ENCODE data around the gene LRRC51.
A peak's percentile ranks its signal among the peaks of the same experiment; 100 is the strongest.
"Not testable (repeated sequence)": the region's sequence is repeated elsewhere in the genome, so short reads cannot be mapped to it uniquely, and the experiment has no call there.

Gene LRRC51

DNA sequence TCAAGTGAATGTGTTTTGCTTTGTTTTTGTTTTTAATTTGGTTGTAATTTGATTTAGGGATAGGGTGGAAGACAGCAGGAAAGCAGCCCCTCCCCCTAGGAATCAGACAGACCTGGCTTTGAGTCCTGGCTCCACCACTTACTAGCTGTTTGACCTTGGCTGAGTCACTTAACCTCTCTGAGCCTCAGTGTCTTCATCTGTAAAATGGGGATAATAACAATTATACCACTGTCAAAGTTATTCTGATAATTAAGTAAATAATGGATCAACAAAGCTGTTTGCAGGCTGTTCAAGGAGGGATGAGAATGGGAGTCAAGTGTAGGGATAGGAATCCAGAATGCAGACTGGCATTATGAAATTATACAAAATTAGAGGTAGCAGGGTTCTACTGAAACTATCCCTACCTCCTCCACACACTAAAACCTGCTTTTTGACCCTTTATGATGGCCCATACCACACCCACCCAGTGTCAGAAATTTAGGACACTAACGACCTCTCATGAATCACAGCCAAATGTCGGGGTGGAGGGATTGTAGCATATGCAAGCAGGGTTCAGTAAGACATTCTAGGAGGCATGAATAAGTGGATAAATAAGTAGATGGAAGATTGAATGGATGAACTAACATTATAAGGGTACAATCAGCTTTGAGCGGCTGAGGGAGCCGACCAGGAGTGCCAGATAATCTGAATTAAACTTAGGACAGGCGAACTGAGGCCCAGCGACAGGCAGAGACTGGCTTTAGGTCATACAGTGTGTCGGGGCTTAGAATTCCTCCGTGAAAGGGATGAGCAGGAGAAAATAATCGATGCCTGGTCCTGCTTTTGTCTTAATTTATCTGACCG, 30.9 kb downstream of the LRRC51 start:
- peak; percentile 60 for DNase-seq

DNA sequence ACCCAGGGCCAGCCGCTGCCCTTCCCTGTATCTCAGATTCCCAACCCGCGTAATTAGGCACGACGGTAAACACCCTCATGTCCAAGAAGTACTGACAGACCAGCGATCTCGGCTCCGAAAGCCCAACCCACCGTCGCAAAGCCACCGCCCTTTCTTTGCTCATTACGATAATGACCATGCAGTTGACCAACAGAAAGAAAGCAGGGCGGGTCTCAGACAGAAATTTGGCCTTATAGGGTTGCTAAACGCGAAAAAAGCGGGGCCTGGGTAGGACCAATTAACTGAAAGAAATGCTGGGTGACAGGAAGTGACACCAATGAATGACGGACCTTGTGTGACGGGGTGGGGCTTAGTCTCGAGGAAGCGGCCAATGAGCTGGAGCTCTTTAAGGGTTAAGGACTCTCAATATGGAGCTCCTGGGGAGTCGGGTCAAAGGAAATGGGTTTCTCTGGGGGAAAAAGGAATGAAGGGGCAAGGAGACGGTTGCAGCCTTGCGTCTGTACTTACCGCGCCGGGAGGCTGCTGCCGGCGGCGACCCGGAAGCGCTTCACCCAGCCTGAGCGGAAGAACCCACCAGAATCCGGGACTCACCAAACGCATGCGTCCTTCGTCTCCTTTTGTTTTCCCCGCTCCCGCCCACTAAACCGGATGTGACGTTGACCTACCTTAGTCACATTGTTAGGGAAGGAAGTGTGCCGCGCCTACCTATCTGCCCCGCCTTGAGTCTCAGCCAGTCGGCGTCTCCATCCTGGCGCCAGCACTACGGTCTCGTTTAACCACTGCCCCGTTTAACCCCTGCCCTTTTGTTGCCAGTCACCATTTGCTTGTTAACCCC, 31.7 kb downstream of the LRRC51 start, which contains the start of gene ANAPC15:
TSS of gene ANAPC15 (minus strand) at position 553 of the 835 bp plus-strand sequence. CDS start 1,419 bp downstream, outside the sequence.
- DNase-seq: peak; percentile 98

DNA sequence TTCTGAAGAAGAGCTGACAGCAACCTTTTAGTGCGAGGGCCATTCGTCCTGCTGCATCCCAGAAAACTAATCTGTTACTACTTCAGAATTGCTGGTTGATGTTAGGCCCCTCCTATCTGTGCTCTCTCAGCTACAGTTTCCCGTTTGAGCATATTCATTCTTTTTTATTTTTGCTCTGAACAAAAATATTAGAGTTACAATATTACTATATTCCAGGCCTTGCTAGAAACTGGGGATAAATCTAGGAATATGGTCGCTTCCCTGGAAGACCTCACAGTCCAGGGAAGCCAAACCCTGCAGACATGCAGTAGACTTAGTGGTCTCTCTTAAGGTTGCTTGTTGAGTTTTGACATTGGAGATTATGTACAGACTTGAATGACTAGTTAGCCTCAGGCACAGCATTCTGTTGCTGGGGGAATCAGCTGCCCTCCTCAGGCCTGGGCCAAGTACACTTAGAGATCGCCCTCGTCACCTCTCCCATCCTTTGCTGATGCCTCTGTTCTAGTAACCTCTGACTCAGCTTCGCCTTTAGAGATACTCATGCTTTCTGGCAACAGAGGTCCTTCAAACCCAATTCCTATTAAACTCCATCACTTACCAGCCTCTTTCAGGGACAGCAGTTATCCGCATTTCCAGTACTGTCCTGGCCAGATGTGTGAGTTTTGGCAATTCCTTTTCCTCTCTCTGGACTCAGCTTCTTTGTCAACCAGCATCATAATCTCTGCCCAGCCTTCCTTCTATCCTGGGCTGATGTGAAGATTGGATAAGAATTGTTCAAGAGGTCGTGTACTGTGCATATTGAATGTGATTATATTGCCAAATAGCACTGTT, 32.5 kb downstream of the LRRC51 start:
- no peak for DNase-seq

DNA sequence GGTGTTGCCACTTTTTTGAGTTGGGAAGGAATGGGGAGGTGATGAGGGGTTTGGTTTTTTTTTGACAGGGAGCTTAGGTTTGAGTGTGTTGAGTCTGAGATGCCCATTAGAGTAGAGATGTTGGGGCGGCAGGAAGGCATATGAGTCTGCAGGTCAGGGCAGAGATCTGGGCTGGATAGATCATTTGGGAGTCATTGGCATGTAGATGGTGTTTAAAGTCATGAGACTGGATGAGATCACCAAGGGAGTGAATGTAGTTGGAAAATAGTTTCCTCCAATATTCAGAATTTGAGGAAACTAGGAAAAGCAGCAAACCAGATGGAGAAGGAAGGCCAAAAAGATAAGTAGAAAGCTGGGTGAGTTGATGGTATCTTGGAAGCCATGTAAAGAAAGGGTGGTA, 33.9 kb downstream of the LRRC51 start:
- no peak for DNase-seq

DNA sequence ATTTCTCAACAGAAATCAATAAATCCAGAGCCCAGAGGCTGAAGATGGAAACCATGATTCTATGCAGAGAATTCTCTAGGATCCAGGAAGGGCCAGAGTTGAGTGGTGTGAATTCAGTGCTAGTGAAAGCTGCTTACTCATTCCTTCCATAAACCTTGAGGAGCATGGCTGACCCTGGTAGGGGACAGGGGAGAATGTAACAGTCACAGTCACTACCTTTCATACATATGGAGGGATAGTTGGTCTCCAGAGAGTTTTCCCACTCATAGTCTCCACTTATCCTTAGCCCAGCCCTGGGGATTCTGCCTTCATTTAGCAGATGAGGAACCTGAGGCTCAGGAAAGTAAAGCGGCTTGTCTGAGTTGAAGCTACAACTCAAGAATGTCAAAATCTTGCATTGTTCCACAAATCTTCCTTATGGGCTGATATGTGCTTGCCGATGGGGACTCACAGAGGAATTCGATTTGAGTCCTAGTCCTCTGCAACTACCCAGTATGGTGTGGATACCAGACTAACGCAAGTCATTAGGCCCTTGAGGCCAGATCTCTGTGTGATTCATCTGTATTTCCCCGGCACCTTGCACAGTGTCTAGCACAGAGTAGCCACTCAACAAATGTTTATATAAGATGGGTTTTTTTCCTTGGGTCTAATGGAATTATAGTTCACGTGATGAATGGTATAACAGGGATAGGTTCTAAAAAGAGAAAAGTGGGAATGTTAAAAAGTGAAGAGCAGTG, 35.5 kb downstream of the LRRC51 start:
- no peak for DNase-seq

DNA sequence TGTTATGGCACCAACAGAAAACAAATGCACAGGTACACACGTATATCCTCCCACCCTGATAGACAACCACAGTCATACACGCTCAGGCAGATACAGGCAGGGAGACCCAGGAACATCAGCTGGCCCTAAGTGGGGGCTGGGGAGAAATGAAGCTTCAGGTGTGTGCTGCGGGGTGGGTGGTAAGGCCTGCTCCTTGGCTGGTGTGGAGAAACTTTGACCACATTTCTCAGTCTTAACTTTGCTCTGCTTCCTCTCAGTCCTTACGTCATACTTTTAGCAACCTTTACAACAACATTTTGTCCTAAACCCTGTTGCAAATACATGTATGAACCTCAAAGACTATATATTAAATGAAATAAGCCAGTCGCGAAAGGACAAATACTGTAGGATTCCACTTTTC, 38.5 kb downstream of the LRRC51 start:
- DNase-seq: no peak

DNA sequence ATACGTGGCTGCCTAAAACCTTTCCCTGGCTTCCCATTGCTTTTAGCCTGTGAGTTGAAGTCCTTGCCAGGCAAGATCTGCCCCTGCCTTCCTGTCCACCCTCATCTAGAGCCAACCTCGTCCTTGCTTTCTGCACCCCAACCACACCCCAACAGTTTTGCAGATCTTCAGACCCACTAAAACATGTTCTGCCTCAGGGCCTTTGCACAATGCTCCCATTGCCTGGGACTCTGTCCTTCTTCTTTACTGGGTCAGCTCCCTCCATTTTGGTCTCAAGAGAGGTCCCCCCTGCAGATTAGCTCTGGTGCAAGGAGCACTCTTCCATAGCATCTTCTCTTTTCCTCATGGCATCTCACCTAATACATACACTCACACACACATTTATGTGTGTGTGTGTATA, 40.3 kb downstream of the LRRC51 start:
- no peak for DNase-seq

DNA sequence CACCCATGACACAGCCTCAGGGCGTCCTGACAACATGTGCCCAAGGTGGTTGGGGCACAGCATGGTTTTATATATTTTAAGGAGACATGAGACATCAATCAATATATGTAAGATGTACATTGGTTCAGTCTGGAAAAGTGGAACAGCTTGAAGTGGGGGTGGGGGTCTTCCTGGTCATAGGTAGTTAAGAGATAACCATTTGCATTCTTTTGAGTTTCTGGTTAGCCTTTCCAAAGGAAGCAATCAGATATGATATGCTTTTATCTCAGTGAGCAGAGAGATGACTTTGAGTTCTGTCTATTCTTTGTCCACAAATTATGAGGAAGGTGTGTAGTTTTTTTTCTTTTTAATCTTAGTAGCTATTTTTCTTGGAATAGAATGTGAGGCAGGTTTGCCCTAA, 42.0 kb downstream of the LRRC51 start:
- no peak for DNase-seq

DNA sequence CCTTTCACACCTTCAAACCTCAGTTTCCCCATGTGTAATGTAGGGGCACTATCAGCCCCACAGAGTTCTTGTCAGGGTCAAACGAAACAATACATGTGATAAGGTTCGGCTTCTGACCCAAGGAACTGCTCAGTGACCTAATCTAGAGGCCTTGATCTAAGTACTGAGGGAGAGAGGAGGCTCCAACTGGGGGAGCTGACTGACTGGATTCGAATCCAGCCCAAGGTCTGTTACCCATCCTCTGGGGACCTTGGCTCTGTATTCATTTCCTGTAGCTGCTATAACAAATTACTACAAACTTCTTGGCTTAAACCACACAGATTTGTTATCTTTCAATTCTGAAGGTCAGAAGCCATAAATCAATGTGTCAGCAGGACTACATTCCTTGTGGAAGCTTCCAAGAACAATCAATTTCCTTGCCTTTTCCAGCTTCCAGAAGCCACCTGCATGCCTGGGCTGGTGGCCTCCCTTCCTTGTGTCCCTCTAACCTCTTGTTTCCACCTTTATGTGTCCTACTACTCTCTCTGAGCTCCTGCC, 42.5 kb downstream of the LRRC51 start:
- no peak for DNase-seq

DNA sequence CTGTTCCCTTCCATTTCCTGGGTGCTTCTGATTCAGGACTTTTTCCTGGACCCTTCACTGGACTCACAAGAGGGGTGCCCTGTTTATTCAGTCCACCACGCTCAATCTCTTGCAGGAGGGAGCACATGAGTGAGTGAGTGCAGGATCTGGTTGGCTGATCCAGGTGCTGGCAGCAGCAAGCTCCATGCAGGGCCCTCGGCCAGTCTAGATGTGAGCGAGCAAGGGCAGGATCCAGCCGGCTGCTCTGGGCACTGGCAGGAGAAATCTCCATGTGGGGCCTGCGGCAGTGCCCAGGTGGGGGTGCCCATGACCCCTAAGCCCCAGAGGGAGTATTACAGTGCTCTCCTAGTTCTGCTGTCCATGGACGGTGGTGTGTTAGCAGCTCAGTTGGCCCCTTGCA, 43.4 kb downstream of the LRRC51 start:
- no peak for DNase-seq

DNA sequence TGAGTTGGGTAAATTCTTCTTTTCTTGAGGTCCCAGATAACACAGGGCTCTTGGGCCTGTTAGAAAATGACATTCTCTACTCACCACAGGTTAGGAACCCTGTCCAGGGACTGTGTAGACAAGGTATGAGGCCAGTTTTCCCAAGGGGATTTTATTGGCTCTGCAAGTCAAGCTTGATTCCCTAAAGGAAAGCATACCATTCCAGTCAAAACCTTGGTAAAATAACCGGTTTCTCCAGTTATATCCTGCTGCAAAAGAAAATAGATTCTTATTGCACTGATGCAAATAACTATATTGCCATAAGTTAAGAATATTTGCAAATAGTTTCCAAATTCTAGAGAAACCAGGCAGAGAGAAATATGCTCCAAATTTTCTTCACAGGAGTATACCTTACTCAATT, 45.3 kb downstream of the LRRC51 start:
- DNase-seq: no peak

DNA sequence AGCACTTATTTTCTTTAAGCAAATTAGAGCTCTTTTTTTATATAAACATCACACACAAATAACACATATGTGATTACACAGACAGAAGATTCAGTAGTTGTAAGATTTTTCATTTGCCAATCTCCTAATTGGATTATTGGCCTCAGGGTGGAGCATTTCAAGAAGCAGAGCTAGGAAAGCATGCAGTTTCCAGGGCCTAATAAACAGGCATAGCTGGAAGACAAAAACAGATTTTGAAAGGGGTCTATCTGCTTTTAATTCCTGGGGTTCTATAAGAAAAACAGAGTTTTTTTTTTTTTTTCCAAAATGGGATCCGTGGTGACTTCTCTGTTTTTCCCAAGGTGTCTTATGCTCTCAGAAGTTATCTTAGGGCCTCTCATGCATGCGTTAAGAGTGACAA, 47.3 kb downstream of the LRRC51 start:
- no peak for DNase-seq

DNA sequence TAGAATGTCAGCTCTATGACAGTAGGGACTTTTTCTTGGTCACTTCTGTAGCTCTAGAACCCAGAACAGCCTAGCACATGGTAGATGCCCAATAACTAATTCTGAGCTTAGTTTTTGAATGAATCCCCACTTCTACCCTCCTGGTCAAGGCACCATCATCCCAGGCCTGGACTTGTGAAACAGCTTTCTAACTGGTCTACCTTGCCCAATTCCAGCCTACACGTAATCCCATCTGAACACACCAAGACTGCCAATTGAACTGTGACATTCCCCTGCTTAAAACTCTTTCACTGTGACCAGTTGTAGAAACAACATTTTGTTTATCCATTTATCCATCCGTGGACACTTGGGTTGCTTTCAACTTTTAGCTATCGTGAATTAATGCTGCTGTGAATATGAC, 48.7 kb downstream of the LRRC51 start:
- peak; percentile 1 for DNase-seq

DNA sequence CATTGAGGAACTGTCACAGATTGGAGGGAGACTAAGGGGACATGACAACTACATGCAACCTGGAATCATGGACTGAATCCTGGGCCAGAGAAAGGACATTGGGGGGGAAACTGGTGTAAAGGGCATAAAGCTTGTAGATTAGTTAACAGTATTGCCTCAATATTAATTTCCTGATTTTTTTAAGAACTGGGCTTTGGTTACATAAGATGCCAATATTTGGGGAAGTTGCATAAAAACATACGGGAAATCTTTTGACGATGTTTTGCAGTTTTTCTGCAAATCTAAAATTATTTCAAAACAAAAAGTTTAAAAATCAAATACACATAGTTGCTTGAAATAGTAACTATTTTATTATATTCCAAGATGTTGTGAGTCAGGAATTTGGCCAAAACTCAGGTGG, 52.0 kb downstream of the LRRC51 start:
- no peak for DNase-seq

DNA sequence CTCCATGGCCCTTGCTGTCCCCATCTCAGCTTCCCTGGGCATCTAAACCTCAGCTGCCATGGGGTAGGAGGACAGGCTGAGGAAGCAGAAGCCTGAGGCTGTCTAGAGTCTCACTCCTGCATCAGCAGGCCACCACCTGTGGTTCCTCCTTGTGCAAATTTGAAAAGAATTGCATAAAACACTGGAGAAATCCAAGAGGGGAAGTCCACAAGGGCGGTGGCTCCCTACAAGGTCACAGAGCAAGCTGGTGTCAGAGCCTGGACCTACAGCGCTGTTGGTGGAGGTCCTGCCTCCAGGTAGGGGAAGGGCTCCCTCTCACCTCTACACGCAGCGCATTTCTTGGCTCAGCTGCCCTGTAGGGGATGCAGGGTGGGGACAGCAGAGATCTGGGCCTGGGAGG, 54.8 kb downstream of the LRRC51 start, which contains the start of gene FOLR3:
TSS of gene FOLR3 (plus strand) at position 253 of the 400 bp plus-strand sequence. CDS start 228 bp downstream, outside the sequence.
- not testable (repeated sequence) for DNase-seq

DNA sequence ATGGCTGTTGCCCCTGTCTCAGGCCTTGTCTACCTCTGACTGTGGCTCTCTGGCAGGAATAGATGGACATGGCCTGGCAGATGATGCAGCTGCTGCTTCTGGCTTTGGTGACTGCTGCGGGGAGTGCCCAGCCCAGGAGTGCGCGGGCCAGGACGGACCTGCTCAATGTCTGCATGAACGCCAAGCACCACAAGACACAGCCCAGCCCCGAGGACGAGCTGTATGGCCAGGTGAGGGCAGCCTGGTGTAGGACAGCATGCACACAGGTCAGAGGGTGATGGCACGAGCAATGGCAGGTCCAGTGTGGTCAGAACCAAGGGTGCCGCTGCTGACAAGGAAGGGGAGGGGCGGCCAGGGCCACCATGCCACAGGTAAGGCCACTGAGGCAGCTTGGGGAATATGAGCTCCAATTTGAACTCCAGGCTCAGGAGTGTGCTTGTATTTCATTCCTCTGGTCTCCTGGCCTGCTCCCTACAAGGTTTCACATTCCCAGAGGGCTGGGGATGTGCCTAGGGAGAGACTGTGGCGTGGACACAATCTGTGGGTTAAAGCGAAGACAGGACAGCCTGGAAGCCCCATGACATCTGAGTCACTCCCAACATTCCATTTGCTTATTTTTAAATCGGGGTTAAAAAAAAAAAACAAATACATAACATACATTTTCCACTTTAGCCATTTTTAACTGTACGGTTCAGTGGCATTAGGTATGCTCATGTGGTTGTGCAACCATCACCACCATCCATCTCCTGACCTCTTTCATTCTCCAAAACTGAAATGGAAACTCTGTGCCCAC, 55.4 kb downstream of the LRRC51 start:
- DNase-seq: peak; percentile 33

DNA sequence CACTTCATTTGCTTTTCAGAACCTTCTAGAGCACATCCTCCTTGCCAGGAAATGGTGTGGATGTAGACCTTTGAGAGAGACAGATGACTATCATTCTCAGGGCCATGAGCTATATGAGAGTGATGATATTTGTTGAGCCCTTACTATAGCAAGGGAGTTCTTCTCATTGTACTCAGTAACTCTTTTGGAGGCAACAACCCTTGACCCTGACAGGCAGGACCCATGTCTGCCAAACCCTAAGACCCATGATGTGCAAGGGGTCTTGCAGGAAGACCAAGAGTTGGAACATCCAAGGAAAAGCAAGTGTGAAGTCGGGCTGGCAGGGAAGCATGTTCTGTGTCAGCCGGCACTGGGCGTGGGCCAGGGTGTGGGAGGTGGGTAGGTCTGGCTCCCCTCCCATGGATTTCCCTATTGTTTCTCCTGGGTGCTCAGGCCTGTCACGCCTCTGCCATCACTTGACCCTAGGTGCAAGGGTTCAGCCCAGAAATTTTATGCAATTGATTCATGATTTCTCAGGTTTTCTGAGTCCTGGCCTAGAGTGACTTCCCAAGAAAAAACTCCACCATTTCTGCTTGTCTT, 56.1 kb downstream of the LRRC51 start:
- DNase-seq: no peak

DNA sequence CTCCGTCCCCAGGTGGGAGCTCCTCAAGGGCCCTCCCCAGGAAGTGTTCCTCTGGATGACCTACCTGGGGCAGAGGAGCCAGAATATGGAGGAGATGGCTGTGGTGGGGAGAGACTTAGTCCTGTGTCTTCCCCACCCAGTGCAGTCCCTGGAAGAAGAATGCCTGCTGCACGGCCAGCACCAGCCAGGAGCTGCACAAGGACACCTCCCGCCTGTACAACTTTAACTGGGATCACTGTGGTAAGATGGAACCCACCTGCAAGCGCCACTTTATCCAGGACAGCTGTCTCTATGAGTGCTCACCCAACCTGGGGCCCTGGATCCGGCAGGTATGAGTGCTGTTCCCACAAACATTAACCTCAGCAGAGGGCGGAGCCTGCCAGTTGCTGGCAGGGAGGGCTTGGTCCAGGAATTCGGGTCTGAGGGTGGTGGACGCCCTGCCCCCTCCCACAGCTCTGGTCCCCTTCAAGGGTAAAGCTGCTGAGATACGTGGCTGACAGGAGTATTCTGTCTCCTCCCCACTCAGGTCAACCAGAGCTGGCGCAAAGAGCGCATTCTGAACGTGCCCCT, 58.3 kb downstream of the LRRC51 start:
- no peak for DNase-seq

DNA sequence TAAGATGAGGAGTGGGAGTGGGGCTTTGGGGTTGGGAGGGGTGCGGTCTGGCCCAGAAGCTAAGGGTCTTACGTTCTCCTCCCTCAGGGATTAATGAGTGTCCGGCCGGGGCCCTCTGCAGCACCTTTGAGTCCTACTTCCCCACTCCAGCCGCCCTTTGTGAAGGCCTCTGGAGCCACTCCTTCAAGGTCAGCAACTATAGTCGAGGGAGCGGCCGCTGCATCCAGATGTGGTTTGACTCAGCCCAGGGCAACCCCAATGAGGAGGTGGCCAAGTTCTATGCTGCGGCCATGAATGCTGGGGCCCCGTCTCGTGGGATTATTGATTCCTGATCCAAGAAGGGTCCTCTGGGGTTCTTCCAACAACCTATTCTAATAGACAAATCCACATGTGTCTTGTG, 58.9 kb downstream of the LRRC51 start:
- no peak for DNase-seq

DNA sequence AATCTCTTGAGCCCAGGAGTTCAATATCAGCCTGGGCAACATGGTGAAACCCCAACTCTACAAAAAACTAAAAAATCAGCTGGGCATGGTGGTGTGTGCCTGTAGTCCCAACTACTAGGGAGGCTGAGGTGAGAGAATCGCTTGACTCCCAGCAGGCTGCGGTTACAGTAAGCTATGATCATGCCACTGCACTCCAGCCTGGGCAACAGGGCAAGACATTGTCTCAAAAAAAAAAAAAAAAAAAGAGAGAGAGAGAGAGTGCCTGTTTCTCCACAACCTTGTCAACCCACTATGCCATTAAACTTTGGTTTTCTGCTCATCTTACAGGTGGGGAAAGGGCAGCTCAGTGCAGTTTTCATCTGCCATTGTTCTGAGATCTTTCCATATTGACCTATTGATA, 60.0 kb downstream of the LRRC51 start:
- no peak for DNase-seq

Data from activated CD8-positive, alpha-beta memory T cell treated with anti-CD3 and anti-CD28 coated beads, Interleukin-2, amount 50 U/mL, for 48 hours (primary cell).